IPS-18a (cell line): ENCODE results near the gene FAM227B.

ENCODE experiments used
- H3K27ac ChIP-seq: one replicate; pipeline ENCODE4 v1.5.1; 2013; ENCODE audit warnings: low read length
- H3K27me3 ChIP-seq: one replicate; pipeline ENCODE4 v1.6.1; 2013; ENCODE audit warnings: mild to moderate bottlenecking, low read length; ENCODE audit not compliant: control insufficient read depth, insufficient read depth
- H3K36me3 ChIP-seq: one replicate; pipeline ENCODE4 v1.6.1; 2013; ENCODE audit warnings: low read depth, low read length; ENCODE audit not compliant: control insufficient read depth
- H3K4me1 ChIP-seq: one replicate; pipeline ENCODE4 v1.6.1; 2013; ENCODE audit warnings: low read depth, low read length; ENCODE audit not compliant: control insufficient read depth
- H3K4me3 ChIP-seq: one replicate; pipeline ENCODE4 v1.5.1; 2013; ENCODE audit warnings: low read length
- H3K9ac ChIP-seq: one replicate; pipeline ENCODE4 v1.6.1; 2013; ENCODE audit warnings: mild to moderate bottlenecking, low read length, moderate library complexity
- H3K9me3 ChIP-seq: one replicate; pipeline ENCODE4 v1.6.1; 2013; ENCODE audit warnings: low read depth, low read length; ENCODE audit not compliant: control insufficient read depth

FAM227B gene

GRCh38 chr15:49286649-49287404, 333.8 kb downstream of the FAM227B start:
- Histone ChIP-seq H3K36me3 (no peaks in the 10 kb centered on the region), H3K9ac (no peak overlapping the region), H3K27ac (no peak overlapping the region), H3K4me1 (peaks cover 8% of the 10 kb centered on the region), H3K4me3 (no peak overlapping the region), H3K9me3 (no peaks in the 10 kb centered on the region), H3K27me3 (no peaks in the 10 kb centered on the region)

- no peak overlapping the region for H3K27ac ChIP-seq
- no peak overlapping the region for H3K4me3 ChIP-seq
Measured at GRCh38 chr15:49282366-49282765, 338.3 kb downstream of the FAM227B start.

GRCh38 chr15:49279521-49280456, 340.8 kb downstream of the FAM227B start:
- H3K27ac ChIP-seq = no peak overlapping the region
- H3K27me3 ChIP-seq = no peaks in the 10 kb centered on the region
- H3K4me3 ChIP-seq = no peak overlapping the region
- H3K9ac ChIP-seq = no peak overlapping the region
- no peaks in the 10 kb centered on the region for H3K36me3 ChIP-seq
- H3K4me1 ChIP-seq = no peaks in the 10 kb centered on the region
- H3K9me3 ChIP-seq = no peaks in the 10 kb centered on the region

More at GRCh38 chr15:49282366-49282765, 338.3 kb downstream of the FAM227B start:
- H3K4me1 ChIP-seq = no peaks in the 10 kb centered on the region
- no peak overlapping the region for H3K9ac ChIP-seq
- H3K9me3 ChIP-seq = no peaks in the 10 kb centered on the region
- H3K27me3 ChIP-seq = no peaks in the 10 kb centered on the region
- no peaks in the 10 kb centered on the region for H3K36me3 ChIP-seq

GRCh38 chr15:49278751-49279150, 341.9 kb downstream of the FAM227B start:
- Histone ChIP-seq H3K4me3 (no peak overlapping the region), H3K9ac (no peak overlapping the region), H3K27ac (no peak overlapping the region), H3K9me3 (no peaks in the 10 kb centered on the region), H3K27me3 (no peaks in the 10 kb centered on the region), H3K4me1 (no peaks in the 10 kb centered on the region), H3K36me3 (no peaks in the 10 kb centered on the region)
